ENCODE results near the gene SOCS7. TPM values are rescaled to one million over a fixed set of nuclear protein-coding genes. Genes with fewer than 3 reads are reported as not detected.

The SOCS7 gene, protein sequence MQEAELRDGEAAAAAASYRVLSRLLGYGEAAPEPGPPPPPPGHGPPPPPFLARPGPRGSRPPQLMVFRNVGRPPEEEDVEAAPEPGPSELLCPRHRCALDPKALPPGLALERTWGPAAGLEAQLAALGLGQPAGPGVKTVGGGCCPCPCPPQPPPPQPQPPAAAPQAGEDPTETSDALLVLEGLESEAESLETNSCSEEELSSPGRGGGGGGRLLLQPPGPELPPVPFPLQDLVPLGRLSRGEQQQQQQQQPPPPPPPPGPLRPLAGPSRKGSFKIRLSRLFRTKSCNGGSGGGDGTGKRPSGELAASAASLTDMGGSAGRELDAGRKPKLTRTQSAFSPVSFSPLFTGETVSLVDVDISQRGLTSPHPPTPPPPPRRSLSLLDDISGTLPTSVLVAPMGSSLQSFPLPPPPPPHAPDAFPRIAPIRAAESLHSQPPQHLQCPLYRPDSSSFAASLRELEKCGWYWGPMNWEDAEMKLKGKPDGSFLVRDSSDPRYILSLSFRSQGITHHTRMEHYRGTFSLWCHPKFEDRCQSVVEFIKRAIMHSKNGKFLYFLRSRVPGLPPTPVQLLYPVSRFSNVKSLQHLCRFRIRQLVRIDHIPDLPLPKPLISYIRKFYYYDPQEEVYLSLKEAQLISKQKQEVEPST
- polyA plus RNA-seq (2011; rRNA removed) (5.8 and 6.5 TPM in 2 replicates), polyA minus RNA-seq (2011; rRNA and poly(A)+ RNA removed) (20.5 and 20.6 TPM in 2 replicates)

DNA sequence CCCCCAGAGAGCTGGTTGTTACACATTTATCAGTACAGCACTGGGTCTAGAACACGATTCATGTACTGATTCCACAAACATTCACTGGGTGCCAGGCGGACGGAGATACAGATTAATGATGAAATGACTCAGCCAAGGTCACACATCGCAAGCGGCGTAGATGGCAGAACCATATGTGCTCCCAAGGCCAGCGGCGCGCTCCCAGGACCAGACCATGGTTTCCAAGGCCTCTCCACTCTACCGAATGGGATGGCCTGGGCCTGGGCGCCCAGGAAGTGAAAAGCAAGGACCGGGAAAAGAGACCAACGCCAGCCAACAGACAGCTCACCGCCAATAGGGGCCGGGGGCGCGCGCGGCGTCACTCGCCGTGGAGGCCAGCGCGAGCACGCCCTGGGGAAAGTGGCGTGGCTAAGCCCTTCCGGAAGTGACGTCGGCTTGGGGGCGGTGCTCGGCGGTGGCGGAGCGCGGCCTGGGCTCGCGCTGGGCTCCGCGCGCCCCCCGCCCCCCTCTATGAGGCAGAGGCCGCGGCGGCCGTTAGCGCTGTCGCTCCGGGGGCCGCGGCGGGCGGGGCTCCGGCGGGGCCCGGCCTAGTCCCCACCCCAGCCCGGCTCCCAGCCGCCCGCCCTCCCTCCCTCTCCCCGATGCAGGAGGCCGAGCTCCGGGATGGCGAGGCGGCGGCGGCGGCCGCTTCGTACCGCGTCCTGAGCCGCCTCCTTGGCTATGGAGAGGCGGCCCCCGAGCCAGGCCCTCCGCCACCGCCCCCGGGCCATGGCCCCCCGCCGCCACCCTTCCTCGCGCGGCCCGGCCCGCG is at the start of gene SOCS7:
TSS of gene SOCS7 (plus strand) at position 433 of the 811 bp plus-strand sequence. CDS start at position 642, 209 bp downstream.
- TF ChIP-seq, protein P1, sequence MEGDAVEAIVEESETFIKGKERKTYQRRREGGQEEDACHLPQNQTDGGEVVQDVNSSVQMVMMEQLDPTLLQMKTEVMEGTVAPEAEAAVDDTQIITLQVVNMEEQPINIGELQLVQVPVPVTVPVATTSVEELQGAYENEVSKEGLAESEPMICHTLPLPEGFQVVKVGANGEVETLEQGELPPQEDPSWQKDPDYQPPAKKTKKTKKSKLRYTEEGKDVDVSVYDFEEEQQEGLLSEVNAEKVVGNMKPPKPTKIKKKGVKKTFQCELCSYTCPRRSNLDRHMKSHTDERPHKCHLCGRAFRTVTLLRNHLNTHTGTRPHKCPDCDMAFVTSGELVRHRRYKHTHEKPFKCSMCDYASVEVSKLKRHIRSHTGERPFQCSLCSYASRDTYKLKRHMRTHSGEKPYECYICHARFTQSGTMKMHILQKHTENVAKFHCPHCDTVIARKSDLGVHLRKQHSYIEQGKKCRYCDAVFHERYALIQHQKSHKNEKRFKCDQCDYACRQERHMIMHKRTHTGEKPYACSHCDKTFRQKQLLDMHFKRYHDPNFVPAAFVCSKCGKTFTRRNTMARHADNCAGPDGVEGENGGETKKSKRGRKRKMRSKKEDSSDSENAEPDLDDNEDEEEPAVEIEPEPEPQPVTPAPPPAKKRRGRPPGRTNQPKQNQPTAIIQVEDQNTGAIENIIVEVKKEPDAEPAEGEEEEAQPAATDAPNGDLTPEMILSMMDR (IDR thresholded peaks at IDR 0.05; ENCODE audit: low read depth, low read length), result no peak
- Histone ChIP-seq H3K4me3 (ENCODE audit: low read depth, low read length) (peak within 1 kb of the TSS; percentile 71), H3K27ac (ENCODE audit: low read depth, low read length) (peak within 1 kb of the TSS; percentile 89), H3K9me3 (ENCODE audit: control insufficient read depth, insufficient read depth, low read length) (no peaks in the 10 kb centered on the region; the same call in 1 of the 2 replicates), H3K27me3 (ENCODE audit: control insufficient read depth, insufficient read depth, low read length) (no peaks in the 10 kb centered on the region)
- peak; percentile 55 for DNase-seq (ENCODE audit: low read depth, low spot score)
- ChIA-PET CTCF (interaction anchor here (0.7 to 5.8 kb wide), 3 partner anchors 29 to 72 kb away, joined by 3 to 40 read pairs (median 5); no protein-coding TSS in a partner anchor), POLR2A (interaction anchor here (0.6 to 1.2 kb wide), 3 partner anchors 55 to 63 kb away, joined by 3 to 8 read pairs (median 5); partner anchors contain the start of gene MRPL45)

DNA sequence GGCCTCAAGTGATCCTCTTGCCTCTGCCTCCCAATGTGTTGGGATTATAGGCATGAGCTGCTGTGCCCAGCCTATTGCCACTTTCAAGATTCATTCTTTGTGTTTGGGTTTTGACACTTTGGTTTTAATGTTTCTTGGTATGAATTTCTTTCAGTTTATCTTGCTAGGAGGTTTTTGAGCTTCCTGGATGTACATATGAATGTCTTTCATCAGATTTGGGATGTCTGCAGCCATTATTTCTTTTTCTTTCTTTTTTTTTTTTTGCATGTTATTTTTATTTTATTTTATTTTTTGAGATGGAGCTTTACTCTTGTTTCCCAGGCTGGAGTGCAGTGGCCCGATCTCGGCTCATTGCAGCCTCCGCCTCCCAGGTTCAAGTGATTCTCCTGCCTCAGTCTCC is 36.1 kb upstream of the SOCS7 start:
- POLR2A ChIA-PET, result no interaction called here
- CTCF ChIA-PET, result interaction anchor here (1.2 to 2.6 kb wide), 3 partner anchors 10 to 99 kb away, joined by 4 to 9 read pairs (median 6); no protein-coding TSS in a partner anchor
- no peak overlapping the region for H3K4me3 ChIP-seq (ENCODE audit: low read depth, low read length)
- no peak overlapping the region for H3K27ac ChIP-seq (ENCODE audit: low read depth, low read length)
- no peaks in the 10 kb centered on the region for H3K9me3 ChIP-seq (ENCODE audit: control insufficient read depth, insufficient read depth, low read length)
- DNase-seq (ENCODE audit: low read depth, low spot score), result no peak
- H3K27me3 ChIP-seq (ENCODE audit: control insufficient read depth, insufficient read depth, low read length), result no peaks in the 10 kb centered on the region
- TF ChIP-seq, protein P1 (IDR thresholded peaks at IDR 0.05; ENCODE audit: low read depth, low read length), result no peak

DNA sequence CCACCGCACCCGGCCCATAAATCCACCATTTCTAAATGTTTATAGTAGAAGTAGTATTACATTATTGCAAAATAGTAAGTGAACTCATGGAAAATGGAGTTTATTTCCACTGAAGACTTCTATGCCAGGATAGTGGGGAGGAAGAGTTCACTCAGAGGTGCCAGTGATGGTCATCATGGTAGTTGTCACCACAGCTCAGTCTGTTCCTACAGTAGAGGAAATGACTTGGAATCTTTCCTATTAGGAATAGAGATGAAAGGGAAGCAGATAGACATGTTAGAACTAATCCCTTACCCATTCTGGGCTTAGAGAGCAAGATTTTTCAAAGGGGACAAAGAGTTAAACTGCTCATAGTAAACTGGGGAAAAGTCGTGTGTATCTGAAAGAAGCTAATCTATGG is 34.6 kb upstream of the SOCS7 start:
- H3K4me3 ChIP-seq (ENCODE audit: low read depth, low read length), result no peak overlapping the region
- H3K9me3 ChIP-seq (ENCODE audit: control insufficient read depth, insufficient read depth, low read length), result no peaks in the 10 kb centered on the region
- no peak overlapping the region for H3K27ac ChIP-seq (ENCODE audit: low read depth, low read length)
- CTCF ChIA-PET, result interaction anchor here (2.6 kb wide), 1 partner anchor 32 kb away, joined by 9 read pairs; no protein-coding TSS in a partner anchor
- DNase-seq (ENCODE audit: low read depth, low spot score), result no peak
- TF ChIP-seq, protein P1 (IDR thresholded peaks at IDR 0.05; ENCODE audit: low read depth, low read length), result no peak
- POLR2A ChIA-PET, result no interaction called here
- no peaks in the 10 kb centered on the region for H3K27me3 ChIP-seq (ENCODE audit: control insufficient read depth, insufficient read depth, low read length)

DNA sequence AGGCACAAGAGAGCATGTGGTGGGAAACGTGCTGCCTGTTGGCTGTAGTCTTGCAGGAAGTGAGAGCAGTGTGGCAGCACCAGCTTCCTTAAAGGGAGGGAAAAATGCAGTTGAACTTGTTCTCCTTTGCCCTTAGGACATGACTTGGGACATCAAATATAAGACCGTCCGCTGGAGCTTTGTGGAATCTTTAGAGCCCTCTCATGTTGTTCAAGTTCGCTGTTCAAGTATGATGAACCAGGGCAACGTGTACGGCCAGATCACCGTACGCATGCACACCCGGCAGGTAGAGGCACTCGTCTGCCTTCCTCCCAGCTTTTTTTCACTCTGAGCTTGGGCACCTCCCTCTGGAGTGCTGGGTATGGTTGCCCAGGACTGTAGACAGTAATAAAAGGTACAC is 31.2 kb upstream of the SOCS7 start:
- POLR2A ChIA-PET, result no interaction called here
- TF ChIP-seq, protein P1 (IDR thresholded peaks at IDR 0.05; ENCODE audit: low read depth, low read length), result no peak
- no peaks in the 10 kb centered on the region for H3K27me3 ChIP-seq (ENCODE audit: control insufficient read depth, insufficient read depth, low read length)
- CTCF ChIA-PET, result interaction anchor here (0.6 to 0.9 kb wide), 2 partner anchors 29 kb away, joined by 3 to 4 read pairs; no protein-coding TSS in a partner anchor
- H3K9me3 ChIP-seq (ENCODE audit: control insufficient read depth, insufficient read depth, low read length), result no peaks in the 10 kb centered on the region
- H3K4me3 ChIP-seq (ENCODE audit: low read depth, low read length), result no peak overlapping the region
- DNase-seq (ENCODE audit: low read depth, low spot score), result no peak
- H3K27ac ChIP-seq (ENCODE audit: low read depth, low read length), result peak overlapping the region; percentile 11

Data from AG04450 (cell line).